ENCODE measurements around the gene C1QBP. TPM values are rescaled to one million over a fixed set of nuclear protein-coding genes. Genes with fewer than 3 reads are reported as not detected.
"Not testable (repeated sequence)": the region's sequence is repeated elsewhere in the genome, so short reads cannot be mapped to it uniquely, and the experiment has no call there.

The C1QBP gene
- total RNA-seq, 4 donors from 2014 or later = 84.4 to 111 (median 108) TPM

- no peaks in the 10 kb centered on the region for H3K27me3 ChIP-seq
- peaks cover 0 to 39% (median 7%) of the 10 kb centered on the region in 3 donors for H3K4me1 ChIP-seq
- no peak for ATAC-seq
- H3K9me3 ChIP-seq = no peaks in the 10 kb centered on the region
- H3K27ac ChIP-seq = no peak overlapping the region
- TF ChIP-seq POLR2AphosphoS5 (IDR thresholded peaks at IDR 0.05) = no peak
- TF ChIP-seq EP300 (IDR thresholded peaks at IDR 0.05) = no peak
- TF ChIP-seq POLR2A (IDR thresholded peaks at IDR 0.05) = no peak
- TF ChIP-seq CTCF (IDR thresholded peaks at IDR 0.05) = no peak
- WGBS, 2 donors (ENCODE audit: low coverage in 1 of 2) = 57 to 69% methylated on average over 1 to 2 of the region's 2 CpGs
- peaks cover 0 to 80% of the 10 kb centered on the region in 2 donors for H3K36me3 ChIP-seq
- H3K4me3 ChIP-seq = no peak overlapping the region
Measured at GRCh38 chr17:5434984-5435383, 4.0 kb downstream of the C1QBP start.

GRCh38 chr17:5431949-5432556, 6.9 kb downstream of the C1QBP start:
- TF ChIP-seq POLR2AphosphoS5 (IDR thresholded peaks at IDR 0.05) (no peak), POLR2A (IDR thresholded peaks at IDR 0.05) (no peak), EP300 (IDR thresholded peaks at IDR 0.05) (no peak), CTCF (IDR thresholded peaks at IDR 0.05) (no peak)
- no peak for ATAC-seq
- no peak overlapping the region for H3K27ac ChIP-seq
- H3K9me3 ChIP-seq = no peaks in the 10 kb centered on the region
- 71 to 90% methylated on average over 2 to 3 of the region's 3 CpGs for WGBS, 2 donors (ENCODE audit: low coverage in 1 of 2)
- H3K4me3 ChIP-seq = no peak overlapping the region
- H3K4me1 ChIP-seq = peaks cover 0 to 16% (median 0%) of the 10 kb centered on the region in 3 donors
- H3K36me3 ChIP-seq = peaks cover 0 to 100% of the 10 kb centered on the region in 2 donors
- H3K27me3 ChIP-seq = no peaks in the 10 kb centered on the region

GRCh38 chr17:5431234-5431633, 7.7 kb downstream of the C1QBP start:
- H3K9me3 ChIP-seq, H3K27ac ChIP-seq, H3K4me1 ChIP-seq, H3K27me3 ChIP-seq, ATAC-seq, H3K4me3 ChIP-seq: not testable (repeated sequence)
- H3K36me3 ChIP-seq = peaks cover 0 to 100% of the 10 kb centered on the region in 2 donors
- WGBS, 2 donors (ENCODE audit: low coverage in 1 of 2) = 60 to 80% methylated on average over 1 of the region's 5 CpGs

DNA sequence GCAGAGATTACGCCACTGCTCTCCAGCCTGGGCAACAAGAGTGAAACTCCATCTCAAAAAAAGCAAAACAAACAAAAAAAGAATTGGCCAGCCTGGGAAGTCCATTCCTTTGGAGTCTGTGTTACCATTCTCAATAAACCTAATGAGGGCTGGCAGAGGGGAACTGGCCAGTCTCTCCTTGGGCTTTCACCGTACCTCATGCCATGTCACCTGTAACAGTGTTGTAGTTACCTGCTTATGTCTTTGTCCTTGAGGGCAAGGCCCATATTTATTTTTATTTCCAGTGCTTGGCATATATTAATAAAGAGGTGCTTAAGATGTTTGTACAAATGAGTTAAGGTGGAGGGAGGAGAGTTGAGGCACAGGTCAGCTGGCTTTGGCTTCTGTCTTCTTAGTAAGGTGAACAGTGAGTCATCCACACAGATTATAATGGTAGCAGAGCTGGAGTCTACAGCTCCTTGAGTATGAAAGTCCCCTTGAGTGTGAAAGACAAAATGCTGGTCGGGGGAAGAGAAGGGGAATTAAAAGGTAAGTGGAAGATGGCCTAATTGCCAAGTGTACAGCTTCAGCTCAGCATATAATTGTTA, 8.4 kb downstream of the C1QBP start:
- peaks cover 0 to 100% of the 10 kb centered on the region in 2 donors for H3K36me3 ChIP-seq
- ATAC-seq = no peak
- no peaks in the 10 kb centered on the region for H3K27me3 ChIP-seq
- H3K27ac ChIP-seq = no peak overlapping the region
- 85 to 100% methylated on average over 3 of the region's 3 CpGs for WGBS, 2 donors (ENCODE audit: low coverage in 1 of 2)
- H3K9me3 ChIP-seq = no peaks in the 10 kb centered on the region
- H3K4me3 ChIP-seq = no peak overlapping the region
- peaks cover 0 to 5% (median 0%) of the 10 kb centered on the region in 3 donors for H3K4me1 ChIP-seq
- TF ChIP-seq POLR2A (IDR thresholded peaks at IDR 0.05) (no peak), EP300 (IDR thresholded peaks at IDR 0.05) (no peak), CTCF (IDR thresholded peaks at IDR 0.05) (no peak), POLR2AphosphoS5 (IDR thresholded peaks at IDR 0.05) (no peak)

GRCh38 chr17:5429191-5429887, 9.6 kb downstream of the C1QBP start:
- H3K27ac ChIP-seq = no peak overlapping the region

More at GRCh38 chr17:5429191-5429887, 9.6 kb downstream of the C1QBP start:
- peaks cover 0 to 100% of the 10 kb centered on the region in 2 donors for H3K36me3 ChIP-seq
- no peaks in the 10 kb centered on the region for H3K9me3 ChIP-seq
- H3K4me3 ChIP-seq = no peak overlapping the region
- no peaks in the 10 kb centered on the region for H3K4me1 ChIP-seq
- no peaks in the 10 kb centered on the region for H3K27me3 ChIP-seq
- TF ChIP-seq POLR2AphosphoS5 (IDR thresholded peaks at IDR 0.05) = no peak
- 77 to 80% methylated on average over 2 to 3 of the region's 3 CpGs for WGBS, 2 donors (ENCODE audit: low coverage in 1 of 2)
- no peak for ATAC-seq

Measured in gastroesophageal sphincter (tissue), 4 donors.